Kidney epithelial cell (primary cell): ENCODE data around the gene PLXNA2. TPM values are rescaled to one million over a fixed set of nuclear protein-coding genes. Genes with fewer than 3 reads are reported as not detected.
A peak's percentile ranks its signal among the peaks of the same experiment; 100 is the strongest.

Experiments used
- DNase-seq: peaks from one replicate; pipeline ENCODE4 v3.0.0-alpha.2; 2010; ENCODE audit warnings: low read depth
- H3K27me3 ChIP-seq: 2 replicates; pipeline ENCODE4 v1.6.0; 2011; ENCODE audit warnings: low read length; ENCODE audit not compliant: control insufficient read depth, insufficient read depth
- H3K36me3 ChIP-seq: 2 replicates; pipeline ENCODE4 v1.5.1; 2011; ENCODE audit warnings: low read length; ENCODE audit not compliant: control insufficient read depth, insufficient read depth
- H3K4me3 ChIP-seq: 2 replicates; pipeline ENCODE4 v1.5.1; 2011; ENCODE audit warnings: low read depth, mild to moderate bottlenecking, control low read depth, low read length
- total RNA-seq: library from RNA; depleted of rRNA; stranded (reverse); fragments of >200 nt; gene quantifications from 2 replicates; pipeline ENCODE4 v1.2.3, GENCODE V29; 2015
- TF ChIP-seq, protein P1 (sequence below): IDR thresholded peaks from 2 replicates; pipeline ENCODE4 v1.5.1; 2011; ENCODE audit warnings: mild to moderate bottlenecking, moderate library complexity, low read length, control low read depth, inconsistent platforms; ENCODE audit not compliant: insufficient read depth, poor library complexity, severe bottlenecking

Gene PLXNA2
- total RNA-seq, 1 donor from 2014 or later = 6.9 TPM

DNA sequence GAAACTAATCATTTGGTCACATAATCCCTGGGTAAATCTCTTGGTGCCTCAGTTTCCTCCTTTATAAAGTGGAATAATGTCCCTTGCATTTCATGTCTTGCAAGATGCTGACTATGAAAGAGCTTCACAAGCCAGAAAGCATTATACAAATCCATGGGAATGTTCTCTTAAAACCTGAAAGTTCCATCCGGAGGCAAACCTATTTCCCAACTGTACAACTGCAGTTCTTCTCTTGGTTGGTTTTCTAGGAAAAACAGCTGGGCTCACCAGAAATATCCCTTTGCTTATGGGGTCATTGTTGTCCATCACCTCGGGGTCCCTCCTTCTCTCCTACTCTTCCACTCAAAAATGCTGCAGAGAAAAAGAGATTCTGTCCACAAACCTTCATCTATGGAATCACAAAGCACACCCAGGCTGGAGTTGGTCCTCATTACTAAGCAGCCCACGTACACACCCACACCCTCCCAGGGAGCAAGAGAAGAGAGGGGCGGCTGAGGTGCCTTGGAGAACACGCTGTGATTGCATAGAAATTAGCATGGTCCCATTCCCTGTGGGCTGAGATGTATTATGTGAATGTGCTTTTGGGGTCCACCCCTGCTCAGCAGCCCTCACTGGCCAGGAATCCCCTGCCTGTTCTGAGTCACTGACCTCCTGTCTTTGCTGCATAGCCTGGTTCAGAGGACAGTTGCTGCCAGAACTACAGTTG, 5.0 kb upstream of the PLXNA2 start:
- no peak for DNase-seq
- Histone ChIP-seq H3K27me3 (peaks cover 2% of the 10 kb centered on the region), H3K4me3 (no peak overlapping the region), H3K36me3 (no peaks in the 10 kb centered on the region)
- TF ChIP-seq, protein P1, sequence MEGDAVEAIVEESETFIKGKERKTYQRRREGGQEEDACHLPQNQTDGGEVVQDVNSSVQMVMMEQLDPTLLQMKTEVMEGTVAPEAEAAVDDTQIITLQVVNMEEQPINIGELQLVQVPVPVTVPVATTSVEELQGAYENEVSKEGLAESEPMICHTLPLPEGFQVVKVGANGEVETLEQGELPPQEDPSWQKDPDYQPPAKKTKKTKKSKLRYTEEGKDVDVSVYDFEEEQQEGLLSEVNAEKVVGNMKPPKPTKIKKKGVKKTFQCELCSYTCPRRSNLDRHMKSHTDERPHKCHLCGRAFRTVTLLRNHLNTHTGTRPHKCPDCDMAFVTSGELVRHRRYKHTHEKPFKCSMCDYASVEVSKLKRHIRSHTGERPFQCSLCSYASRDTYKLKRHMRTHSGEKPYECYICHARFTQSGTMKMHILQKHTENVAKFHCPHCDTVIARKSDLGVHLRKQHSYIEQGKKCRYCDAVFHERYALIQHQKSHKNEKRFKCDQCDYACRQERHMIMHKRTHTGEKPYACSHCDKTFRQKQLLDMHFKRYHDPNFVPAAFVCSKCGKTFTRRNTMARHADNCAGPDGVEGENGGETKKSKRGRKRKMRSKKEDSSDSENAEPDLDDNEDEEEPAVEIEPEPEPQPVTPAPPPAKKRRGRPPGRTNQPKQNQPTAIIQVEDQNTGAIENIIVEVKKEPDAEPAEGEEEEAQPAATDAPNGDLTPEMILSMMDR = no peak

DNA sequence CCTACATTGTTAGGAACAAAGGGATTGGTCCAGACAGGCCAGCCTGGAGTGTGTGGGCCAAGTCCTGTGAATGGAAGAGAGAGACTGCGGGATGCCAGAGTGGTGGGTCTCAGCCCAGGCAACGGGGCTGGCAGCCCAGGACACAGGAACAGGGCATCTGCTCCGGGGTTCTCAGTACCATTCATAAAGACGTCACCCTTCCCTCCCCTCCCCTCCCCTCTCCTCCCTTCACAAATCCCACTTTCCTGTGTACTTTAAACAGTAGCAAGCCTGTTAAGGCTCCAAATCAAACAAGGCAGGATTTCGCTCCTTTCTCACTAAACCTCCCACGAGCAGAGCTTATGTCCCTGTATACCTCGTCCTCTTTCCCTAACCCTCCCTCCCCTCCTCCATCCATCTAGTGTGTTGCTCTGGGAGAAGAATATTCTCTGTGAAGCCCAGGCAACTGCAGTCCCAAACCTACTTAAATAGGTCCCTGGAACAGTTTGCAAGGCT, 4.2 kb upstream of the PLXNA2 start:
- DNase-seq = no peak
- Histone ChIP-seq H3K27me3 (peaks cover 2% of the 10 kb centered on the region), H3K36me3 (no peaks in the 10 kb centered on the region), H3K4me3 (no peak overlapping the region)
- TF ChIP-seq, protein P1 = no peak

DNA sequence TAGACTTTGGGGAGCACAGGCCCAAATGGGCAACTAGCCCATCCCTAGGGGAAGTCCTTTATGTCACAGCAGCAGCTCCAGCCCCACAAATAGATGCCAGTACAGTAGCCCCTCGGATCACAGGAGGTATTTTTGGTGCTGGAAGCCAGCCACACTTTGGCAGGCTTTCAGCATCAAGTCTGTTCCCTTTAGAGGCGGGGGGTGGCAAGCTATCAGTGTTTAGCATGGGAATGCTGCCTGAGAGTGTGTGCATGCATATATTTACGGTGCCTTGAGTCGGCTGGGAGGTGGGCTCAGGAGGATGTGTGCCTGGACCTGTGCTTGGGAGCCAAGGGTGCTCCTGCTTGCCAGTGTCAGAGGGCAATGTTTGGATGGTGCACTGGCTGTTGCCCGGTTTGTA, 3.5 kb upstream of the PLXNA2 start:
- TF ChIP-seq, protein P1 = no peak
- H3K4me3 ChIP-seq = no peak overlapping the region
- H3K36me3 ChIP-seq = no peaks in the 10 kb centered on the region
- DNase-seq = no peak
- peaks cover 2% of the 10 kb centered on the region for H3K27me3 ChIP-seq

DNA sequence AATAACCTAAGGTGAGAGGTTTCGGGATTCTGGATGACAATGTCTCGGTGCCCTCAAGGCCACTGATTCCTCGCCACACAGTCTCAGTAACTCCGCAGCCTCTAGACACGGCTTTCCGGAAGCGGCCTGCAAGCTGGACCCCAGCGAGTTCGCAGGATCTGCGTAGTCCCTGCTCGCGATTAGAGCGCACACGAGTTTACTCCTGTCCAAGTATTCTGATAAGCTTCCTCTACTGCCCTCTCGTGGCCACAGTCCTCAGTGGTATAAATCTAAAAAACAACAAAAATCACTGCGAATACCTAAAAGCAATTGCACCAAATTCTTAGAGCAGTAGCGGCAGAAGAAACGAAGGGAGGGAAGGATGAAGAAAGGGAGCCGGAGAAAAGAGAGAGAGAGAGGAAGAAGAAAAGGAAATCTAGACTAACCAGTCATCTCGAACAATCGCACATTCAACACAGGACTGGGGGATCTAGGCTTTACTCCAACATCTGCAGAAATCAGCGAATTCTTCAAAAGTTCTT, 1.1 kb upstream of the PLXNA2 start:
- TF ChIP-seq, protein P1 = peak; percentile 76
- Histone ChIP-seq H3K27me3 (peaks cover 6% of the 10 kb centered on the region), H3K36me3 (no peaks in the 10 kb centered on the region), H3K4me3 (no peak overlapping the region)
- DNase-seq = peak; percentile 72

DNA sequence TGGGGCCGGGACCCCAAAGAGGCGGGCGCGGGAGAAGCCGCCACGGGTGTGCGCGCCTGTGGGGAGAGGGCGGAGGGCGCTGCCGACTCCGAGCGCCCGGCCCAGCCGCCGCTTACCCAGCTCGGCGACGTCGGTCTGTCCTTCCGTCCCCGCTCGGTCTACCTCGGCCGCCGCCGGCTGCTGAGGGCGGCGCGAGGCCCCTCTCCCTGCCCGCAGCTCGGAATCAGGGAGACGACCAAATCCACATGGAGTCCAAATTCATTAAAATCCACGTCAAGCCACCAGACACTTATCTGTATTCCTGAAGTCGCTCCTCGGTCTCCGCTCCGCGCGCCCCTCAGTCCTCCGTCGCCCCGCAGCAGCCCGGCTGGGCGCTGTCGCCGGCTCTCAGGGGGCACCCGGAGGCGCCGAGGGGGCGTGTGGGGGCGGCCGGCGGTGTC, 637 bp downstream of the PLXNA2 start:
- TF ChIP-seq, protein P1 = no peak
- H3K36me3 ChIP-seq = no peaks in the 10 kb centered on the region
- DNase-seq = no peak
- peaks cover 3% of the 10 kb centered on the region for H3K27me3 ChIP-seq
- peak overlapping the region; percentile 66 for H3K4me3 ChIP-seq

DNA sequence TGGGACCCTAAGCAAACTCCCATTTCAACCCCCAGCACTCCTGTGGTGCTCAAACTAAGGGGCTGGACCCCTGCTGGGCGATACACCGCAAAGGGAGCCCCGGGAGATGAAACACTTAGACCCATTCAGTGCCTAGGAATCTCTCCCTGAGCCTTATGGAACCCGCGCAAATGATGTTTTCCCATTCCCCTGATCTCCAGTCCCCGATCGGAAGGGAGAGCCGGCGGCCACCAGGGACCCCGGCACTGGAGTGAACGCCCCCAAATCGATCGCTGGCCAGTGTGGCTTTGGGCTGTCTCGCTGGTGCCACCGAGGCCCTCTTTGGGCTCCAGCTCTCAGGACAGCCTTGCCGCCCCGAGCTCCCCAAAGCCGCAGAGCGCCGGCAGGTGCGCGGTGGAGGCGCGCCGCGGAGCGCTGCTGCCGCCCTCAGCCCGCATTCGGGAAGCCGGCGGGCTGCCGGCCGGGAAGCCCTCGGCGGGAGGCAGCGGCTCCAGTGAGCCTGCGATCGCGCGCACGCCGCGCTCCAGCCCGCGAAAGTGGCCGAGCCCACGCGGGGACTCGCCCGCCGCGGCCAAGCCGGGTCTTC, 1.1 kb downstream of the PLXNA2 start:
- peak overlapping the region; percentile 66 for H3K4me3 ChIP-seq
- peaks cover 3% of the 10 kb centered on the region for H3K27me3 ChIP-seq
- no peaks in the 10 kb centered on the region for H3K36me3 ChIP-seq
- TF ChIP-seq, protein P1 = no peak
- no peak for DNase-seq
